Right ventricle myocardium inferior (tissue), 1 donor: ENCODE results near the gene CDC42BPG. TPM values are rescaled to one million over a fixed set of nuclear protein-coding genes. Genes with fewer than 3 reads are reported as not detected.
"Not testable (repeated sequence)": the region's sequence is repeated elsewhere in the genome, so short reads cannot be mapped to it uniquely, and the experiment has no call there.

Experiments
- ATAC-seq: fragments of 200-7000 bp; cut with Tn5 transposase; one replicate; pipeline ENCODE4 v1.9.1; 2020; ENCODE audit warnings: mild to moderate bottlenecking, moderate library complexity
- DNase-seq: peaks from one replicate; pipeline ENCODE4 v3.0.0; 2021; ENCODE audit errors: missing footprints
- intact Hi-C: fragments of 100-400 bp; cut with DNase I; formaldehyde crosslinking; loops from one replicate; pipeline ENCODE4 v1.11.0; 2022
- total RNA-seq: library from RNA; stranded (reverse); fragmentation: NEBNext Ultra II Directional; extraction: Animal tissue kit (Norgen Biotek cat#: 25700); gene quantifications from one replicate; pipeline ENCODE4 v1.2.1, GENCODE V29; 2021
- donor health status: DM: no; HTN: yes; CAD: no; lungs with severe emphysema.

Gene CDC42BPG
- total RNA-seq, 1 donor from 2014 or later: 0.16 TPM

DNA sequence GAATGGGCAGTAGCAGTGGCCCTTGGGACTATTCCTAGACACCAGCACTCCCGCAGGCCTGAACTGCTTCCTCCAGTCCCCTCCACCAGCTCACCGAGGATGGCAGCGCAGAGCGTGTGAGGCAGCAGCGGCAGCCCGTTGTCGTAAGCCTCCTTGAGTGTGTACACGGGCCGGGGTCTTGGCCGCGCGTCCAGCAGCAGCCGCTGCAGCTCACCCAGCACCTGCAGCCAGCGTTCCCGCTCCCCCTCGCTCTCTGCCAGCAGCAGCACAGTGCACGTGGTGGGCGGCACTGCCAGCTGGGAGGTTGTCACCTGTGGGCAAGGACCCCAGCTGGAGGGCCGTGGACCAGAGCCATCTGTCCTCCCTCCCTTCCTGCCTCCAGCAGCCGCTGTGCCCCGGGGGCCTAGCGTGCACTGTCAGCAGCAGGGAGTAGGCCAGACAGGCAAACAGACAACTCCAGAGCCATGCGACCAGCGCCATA, 13.0 kb downstream of the CDC42BPG start:
- intact Hi-C loops: no loop called here
- ATAC-seq (no peak), DNase-seq (peak; percentile 55)

DNA sequence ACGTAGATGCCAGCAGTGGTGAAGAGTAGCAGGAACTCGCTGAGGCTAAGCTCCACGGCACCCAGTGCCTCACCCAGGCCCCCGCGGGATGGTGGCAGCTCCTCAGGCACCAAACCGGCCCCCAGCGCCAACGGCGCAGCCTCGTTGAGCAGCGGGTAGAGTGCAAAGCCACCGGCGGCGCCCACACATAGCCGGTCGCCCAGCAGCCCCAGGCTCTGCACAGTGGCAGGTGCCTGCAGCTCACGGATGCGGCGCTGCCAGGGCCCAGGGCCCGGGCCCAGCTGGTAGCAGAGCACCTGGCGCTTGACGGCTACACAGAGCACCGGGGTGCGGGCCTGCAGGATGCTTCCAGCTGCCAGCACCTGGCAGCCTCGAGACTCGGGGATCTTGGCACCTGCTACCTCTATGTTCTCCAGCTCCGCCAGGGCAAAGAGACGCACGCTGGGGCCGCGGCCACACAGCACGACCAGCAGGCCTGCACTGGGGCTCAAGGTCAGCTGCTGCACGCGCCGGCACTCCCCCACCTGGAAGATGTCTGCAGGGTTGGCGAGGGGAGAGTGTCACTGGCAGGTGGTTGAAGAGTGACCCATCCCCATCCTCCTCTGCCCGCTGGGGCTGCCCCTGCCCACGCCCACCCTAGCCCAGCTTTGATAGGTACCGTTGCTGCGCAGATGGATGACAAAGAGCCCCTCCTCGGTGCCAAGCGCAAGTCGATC, 14.8 kb downstream of the CDC42BPG start:
- no peak for ATAC-seq
- DNase-seq: peak; percentile 45
- intact Hi-C loops: no loop called here

DNA sequence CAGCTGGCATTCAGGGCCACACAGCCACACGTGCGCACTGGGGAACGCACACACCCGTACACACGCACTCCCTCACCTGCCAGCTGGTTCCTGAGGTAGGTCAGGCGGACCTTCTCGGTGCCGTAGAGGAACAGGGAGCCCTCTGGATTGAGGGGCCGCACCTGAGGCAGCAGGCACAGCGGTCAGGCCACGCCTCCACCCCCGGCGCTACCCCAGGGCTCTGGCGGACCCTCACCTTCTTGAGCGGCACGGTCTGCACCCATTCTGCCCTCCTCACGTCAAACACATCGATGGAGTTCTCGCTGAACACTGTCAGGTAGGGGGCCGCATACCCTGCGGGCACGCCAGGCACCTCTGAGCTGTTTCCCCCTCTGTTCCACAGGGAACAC, 17.0 kb downstream of the CDC42BPG start:
- ATAC-seq: no peak
- intact Hi-C loops: no loop called here
- no peak for DNase-seq

DNA sequence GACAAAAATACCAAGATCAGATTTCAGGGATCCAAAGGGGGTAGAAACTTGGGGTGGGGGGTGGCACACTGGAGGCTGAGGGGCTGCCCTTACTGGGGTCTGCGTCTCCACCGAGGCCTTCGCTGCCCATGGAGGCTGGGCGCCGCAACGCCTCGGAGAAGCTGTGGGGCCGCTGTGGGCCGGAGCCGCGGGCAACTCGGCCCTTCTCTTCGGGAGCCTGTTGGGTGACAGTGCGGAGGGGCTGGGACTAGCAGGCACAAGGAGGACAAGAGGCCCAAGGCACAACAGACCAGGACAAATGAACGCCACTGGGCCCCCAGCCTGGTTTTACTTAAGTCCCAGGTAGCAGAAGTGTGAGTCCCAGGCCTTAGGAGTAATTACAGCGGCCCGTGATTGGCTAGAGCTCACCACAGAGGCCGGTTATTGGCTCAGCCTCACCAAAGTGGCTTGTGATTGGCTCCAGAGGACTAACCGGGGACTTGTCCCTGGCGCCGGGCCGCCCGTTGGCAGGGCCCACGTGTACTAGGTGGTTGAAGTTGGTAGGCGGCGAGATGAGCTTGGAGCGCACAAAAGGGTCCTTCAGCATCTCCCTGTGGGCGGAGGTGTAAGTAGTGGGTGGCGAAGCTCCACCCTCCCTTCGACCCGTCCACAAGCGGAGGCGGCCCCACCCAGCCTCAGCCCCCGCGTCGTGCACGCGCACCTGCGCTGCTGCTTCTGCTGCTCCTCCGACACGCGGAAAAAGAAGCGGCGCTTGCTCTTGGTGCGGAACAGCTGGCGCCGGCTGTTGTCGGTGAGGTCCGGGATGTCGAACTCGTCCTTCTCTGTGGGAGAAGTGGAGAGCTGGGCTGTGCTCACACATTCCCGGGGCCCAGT, 17.6 kb downstream of the CDC42BPG start:
- no peak for DNase-seq
- intact Hi-C loops: no loop called here
- ATAC-seq: no peak

DNA sequence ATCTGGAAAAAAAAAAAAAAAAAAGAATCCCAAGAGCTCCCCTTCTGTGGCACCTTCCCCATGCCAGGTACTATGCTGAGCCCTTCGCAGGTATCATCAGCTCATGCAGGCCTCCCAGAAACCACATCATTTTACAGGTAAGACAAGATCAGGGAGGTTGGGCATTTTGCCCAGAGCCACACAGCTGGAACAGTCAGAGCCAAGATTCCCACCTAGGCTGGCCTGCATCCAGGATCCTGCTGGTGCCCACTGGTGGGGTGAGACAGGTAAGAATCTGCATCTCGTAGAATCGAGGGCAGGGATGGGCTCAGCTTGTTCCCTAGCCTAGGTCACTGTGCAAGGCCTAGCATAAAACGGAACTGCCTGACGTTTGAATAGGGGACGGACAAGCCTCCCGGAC, 18.4 kb downstream of the CDC42BPG start:
- intact Hi-C loops: no loop called here
- no peak for ATAC-seq
- no peak for DNase-seq

DNA sequence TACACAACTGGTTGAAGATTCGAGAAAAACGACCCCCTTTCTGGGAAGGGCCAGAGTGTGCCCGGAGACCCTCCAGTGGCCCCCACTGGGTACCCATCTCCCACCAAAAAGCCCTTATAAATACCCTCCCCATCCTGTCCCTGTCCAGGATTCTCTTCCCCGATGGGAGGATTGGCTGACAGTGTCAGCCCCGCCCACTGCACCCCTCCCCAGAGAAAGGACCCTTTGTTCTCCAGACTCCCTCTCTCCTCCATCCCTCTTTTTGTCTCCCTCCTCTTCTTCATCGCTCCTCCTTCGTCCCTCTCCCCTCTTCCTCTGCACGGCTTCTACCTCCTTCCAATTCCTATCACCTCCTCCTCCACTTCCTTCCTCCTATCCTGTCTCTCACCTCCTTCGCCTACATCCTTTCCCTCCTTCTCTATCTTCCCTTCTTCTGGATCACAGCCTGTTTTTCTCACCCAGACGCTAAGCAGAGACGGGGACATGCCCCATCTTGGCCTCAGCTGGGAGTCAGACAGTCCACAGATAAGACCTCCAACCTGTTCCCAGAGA, 20.8 kb downstream of the CDC42BPG start:
- intact Hi-C loops: no loop called here
- DNase-seq: no peak
- no peak for ATAC-seq

DNA sequence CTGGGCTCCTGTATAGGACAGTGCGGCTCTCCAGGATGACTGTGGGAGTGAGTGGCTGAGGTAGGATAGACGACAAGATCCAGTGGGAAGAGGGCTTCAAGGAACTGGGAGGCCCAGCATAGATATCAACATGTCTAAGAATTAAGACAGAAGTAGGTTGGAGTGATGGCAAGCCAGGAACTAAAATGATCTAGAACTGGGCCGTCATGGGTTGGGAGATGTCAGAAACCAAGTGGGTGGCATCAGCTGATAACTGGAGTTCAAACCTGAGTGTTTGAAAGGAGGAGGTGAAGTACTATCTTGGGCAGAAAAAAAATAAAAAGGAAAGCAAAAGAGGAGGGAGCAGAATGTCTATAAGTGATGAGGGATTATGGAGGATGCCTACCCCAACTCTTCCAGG, 27.0 kb downstream of the CDC42BPG start:
- intact Hi-C loops: no loop called here

DNA sequence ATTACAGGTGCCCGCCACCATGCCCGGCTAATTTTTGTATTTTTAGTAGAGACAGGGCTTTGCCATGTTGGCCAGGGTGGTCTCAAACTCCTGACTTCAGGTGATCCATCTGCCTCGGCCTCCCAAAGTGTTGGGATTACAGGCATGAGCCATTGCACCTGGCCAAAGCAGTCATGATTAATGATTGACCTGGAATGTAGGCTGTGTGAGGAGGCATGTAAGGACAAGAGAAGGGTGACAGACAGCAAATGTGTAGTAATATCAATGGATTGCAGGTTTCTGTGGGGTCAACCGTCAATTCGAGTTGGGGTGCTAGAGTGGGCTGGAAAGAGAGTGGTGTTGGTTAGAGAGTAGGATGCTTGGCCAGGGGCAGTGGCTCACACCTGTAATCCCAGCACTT, 29.0 kb downstream of the CDC42BPG start:
- DNase-seq, intact Hi-C loops, ATAC-seq: not testable (repeated sequence)

More for the DNA sequence above, 27.0 kb downstream of the CDC42BPG start:
- DNase-seq (no peak), ATAC-seq (no peak)

DNA sequence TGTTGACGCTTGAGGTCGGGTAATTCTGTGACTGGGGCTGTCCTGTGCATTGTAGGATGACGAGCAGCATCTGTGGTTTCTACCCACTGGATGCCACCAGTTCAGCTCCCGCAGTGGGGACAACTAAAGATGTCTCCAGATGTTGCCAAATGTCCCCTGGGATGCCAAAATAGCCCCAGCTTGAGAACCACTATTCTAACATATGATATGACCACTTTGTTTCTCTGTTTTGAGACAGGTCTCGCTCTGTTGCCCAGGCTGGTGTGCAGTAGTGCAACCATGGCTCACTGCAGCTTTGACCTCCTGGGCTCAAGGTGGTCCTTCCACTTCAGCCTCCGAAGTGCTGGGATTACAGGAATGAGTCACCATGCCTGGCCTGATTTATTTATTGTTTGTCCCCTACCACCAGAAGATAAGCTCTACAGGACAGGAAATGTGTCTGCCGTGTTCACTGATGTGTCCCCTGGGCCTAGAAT, 29.7 kb downstream of the CDC42BPG start:
- intact Hi-C loops: no loop called here

DNA sequence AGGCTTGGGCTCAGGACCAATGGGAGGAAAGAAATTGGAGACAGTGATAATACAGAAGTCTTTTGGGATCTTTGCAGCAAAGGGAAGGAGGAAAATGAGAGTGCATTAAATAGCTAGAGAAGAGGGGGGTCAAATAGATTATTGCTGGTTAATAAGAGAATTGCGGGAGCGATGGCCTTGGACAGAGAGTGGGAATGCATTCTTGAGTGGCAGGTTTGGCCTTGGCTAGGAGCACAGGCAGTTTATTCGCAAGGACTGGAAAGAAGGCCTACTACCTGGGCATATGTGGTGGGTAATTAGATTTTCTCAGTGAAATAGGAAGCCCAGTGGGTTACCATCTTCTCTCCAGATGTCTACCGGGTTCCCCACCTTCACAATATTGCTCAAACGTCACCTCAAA, 30.6 kb downstream of the CDC42BPG start:
- intact Hi-C loops: no loop called here
- no peak for ATAC-seq
- DNase-seq: no peak

More for the DNA sequence above, 29.7 kb downstream of the CDC42BPG start:
- DNase-seq: no peak
- no peak for ATAC-seq

DNA sequence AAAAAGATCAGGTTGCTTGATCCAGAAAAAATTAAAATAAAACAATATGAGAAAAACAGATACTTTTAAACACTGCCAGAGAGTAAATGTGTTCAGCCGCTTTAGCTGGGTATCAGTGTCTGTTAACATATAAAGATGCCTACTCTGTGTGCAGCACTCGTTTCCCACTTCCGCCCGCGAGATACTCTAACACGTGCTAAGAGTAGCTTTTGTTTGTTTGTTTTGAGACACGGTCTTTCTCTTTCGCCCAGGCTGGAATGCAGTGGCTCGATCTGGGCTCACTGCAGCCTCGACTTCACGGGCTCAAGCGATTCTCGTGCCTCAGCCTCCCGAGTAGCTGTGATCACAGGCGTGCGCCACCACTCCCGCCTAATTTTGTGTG, 33.6 kb downstream of the CDC42BPG start:
- DNase-seq (no peak), ATAC-seq (peak; percentile 11)
- intact Hi-C loops: no loop called here

DNA sequence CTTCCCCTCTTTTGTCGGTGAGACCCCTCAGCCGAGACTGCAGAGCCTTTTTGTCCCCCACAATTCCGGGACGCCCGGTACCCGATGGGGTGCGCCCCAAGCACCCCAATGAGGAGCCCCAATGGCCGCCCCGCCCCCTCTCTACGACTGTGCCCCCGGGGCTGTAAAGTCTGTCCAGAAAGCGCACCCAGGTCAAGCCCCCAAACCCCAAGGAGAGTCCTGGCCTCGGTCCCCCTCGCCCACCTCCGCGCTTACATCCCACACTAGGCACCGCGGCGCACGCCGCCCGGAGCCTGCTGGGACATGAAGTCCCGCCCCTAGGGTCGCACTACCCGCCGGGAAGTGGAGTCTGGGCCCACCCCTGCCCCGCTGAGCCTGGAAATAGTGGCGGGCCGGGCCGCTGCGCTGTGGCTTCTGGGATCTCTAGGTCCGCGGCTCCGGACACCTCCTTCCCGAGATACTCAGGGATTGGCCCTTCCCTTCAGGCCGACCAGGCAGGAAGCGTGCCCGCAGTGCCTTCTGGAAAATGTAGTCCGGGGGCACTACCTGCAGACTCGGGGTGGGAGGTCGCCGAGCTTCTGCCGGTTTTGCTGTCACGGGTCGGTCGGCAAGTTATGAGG, 34.1 kb downstream of the CDC42BPG start, which contains the start of gene MEN1:
Gene MEN1 (minus strand): TSS at position 281 of the 620 bp plus-strand sequence. CDS start 442 bp downstream, outside the sequence.
- DNase-seq (peak; percentile 98), ATAC-seq (peak; percentile 99)
- intact Hi-C loops: no loop called here

DNA sequence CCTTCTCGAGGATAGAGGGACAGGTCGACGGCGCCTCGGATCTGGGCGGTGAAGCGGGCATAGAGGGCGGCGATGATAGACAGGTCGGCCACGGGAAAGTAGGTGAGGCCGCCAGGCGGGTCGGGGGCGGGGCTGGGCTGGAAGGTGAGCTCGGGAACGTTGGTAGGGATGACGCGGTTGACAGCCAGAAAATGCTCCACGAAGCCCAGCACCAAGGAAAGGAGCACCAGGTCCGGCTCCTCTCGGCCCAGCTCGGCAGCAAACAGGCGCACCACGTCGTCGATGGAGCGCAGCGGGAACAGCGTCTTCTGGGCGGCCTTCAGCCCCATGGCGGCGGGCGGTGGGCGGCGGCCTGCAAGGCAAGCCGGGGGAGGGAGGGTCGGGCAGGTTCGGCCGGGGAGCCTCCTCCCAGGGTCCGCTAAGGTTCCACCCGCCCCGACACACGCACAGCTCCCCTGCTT, 34.6 kb downstream of the CDC42BPG start:
- no peak for DNase-seq
- intact Hi-C loops: no loop called here
- ATAC-seq: peak; percentile 1

DNA sequence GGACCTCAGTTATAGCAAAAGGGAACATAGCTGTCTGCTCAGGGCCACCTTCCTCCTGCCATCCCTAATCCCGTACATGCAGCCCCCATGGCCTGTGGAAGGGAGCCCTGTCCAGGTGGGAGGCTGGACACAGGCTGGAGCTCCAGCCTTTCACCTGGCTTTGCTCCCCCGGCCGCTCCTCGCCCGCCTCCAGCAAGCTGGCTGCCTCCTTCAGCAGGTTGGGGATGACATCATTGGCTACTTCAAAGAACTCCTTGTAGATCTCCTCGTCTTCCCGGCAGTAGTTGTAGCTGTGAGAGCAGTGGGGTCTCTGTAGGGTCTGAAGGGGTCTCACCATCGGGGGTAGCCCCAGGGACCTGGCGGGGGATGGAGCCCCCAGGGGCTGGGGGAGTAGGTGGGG, 39.0 kb downstream of the CDC42BPG start:
- intact Hi-C loops: no loop called here
- DNase-seq (peak; percentile 44), ATAC-seq (no peak)

DNA sequence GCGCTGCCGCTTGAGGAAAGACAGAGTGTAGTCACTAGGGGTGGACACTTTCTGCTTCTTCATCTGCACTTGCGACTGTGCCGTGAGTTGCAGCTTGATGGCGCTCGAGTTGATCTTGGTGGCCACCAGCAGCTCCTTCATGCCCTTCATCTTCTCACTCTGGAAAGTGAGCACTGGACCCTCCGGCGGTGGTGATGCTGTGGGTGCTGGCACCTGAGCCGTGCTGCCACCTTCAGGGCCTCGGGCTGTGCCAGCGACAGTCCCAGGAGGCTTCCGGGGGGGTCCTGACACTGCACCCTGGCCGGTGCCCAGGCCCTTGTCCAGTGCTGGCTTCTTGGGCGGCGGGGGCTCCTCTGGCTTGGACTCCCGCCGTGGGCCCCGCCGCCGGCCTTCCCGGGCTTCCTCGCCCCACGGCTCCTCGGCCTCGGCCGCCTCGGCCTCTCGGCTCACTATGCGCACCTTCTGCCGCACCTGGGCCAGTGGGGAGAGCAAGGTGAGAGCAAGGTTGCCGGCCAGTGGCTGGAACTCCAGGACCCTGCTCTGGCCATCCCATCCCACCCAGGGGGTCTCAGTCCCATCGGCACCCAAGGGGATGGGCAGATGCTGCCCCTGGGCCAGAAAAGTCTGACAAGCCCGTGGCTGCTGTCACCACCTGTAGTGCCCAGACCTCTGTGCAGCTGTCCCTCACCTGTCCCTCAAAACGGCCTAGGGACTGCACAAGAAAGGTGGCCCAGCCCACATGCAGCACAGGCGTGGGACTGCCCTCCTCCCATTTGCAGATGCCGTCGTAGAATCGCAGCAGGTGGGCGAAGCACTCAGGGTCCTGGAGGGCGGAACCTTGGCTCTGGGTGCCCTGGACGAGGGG, 39.9 kb downstream of the CDC42BPG start:
- DNase-seq (peak; percentile 59), ATAC-seq (no peak)
- intact Hi-C loops: no loop called here

DNA sequence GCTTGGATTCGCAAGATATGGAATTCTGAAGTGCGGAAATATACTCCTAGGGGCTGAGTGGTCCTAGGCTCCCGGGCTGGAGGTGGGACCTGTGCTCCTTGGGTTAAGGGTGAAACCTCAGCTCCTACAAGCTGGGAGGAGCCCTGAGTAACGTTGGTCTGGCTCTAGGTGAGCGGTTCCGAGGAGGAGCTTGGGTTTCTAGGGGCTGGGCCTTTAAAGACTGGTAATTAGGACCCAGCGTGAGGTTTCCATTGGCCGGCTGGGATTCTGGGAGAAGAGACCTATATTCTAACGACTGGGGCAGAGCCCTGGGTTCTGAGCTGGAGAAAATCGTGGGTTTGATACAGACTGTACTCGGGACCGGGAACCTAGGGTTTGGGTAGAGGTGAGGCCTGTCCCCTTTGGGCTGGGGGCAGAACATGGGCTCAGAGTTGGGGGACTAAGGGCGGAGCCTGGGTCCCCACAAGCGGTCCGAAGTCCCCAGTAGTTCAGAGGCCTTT, 40.6 kb downstream of the CDC42BPG start:
- DNase-seq (no peak), ATAC-seq (peak; percentile 18)
- intact Hi-C loops: no loop called here

DNA sequence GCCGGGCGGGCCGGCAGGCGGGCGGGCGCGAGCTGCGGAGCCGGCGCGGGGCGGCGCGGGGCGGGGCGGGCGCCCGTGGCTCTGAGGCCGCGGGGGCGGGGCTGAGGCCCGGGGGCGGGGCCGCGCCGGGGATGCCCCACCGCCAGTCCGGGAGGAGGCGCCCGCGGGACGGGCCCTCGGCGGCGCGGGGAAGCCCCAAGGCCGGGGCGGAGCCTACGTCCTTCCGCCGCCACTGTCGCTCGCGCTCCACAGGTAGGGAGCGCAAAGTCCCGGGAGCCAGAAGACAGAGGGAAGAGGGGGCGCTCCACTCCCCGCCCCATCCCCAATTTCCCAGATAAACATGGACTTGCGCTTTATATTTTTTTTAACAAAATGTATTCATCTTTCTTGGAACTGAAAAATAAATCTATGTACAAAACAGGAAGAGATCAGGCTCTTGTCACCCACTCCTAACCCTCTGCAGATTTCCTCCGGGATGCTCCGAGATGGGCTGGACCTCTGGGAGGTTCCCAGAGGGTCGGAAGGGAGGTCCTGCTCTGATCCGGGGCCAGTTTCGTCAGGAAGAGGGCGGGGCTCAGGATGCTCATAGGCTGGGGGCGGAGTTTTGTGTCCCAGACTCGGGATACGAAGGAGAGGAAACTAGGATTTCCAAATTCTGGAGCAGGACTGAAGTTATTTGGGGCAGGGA, 41.2 kb downstream of the CDC42BPG start, which contains the start of gene MAP4K2:
Gene MAP4K2 (minus strand): TSS at position 57 of the 688 bp plus-strand sequence. CDS start 65 bp downstream, outside the sequence.
- intact Hi-C loops: no loop called here
- ATAC-seq (peak; percentile 93), DNase-seq (peak; percentile 95)
